ENCODE results near the gene SPINK7.

Gene SPINK7

GRCh38 chr5:148343603-148344487 is 31.6 kb downstream of the SPINK7 start:
- peak; percentile 18 for DNase-seq (ENCODE audit: low spot score)

- no peak for DNase-seq (ENCODE audit: low spot score)
Observed at GRCh38 chr5:148347706-148348105, 35.5 kb downstream of the SPINK7 start.

GRCh38 chr5:148352696-148353095 is 40.5 kb downstream of the SPINK7 start:
- DNase-seq (ENCODE audit: low spot score), result no peak

GRCh38 chr5:148353634-148354033 is 41.4 kb downstream of the SPINK7 start:
- DNase-seq (ENCODE audit: low spot score), result no peak

GRCh38 chr5:148364343-148364742 is 52.1 kb downstream of the SPINK7 start:
- DNase-seq (ENCODE audit: low spot score), result no peak

Data from pons (tissue), 1 donor.